Fibroblast of skin of right biceps (primary cell): Measurements from ENCODE around the gene RPTOR.
A peak's percentile ranks its signal among the peaks of the same experiment; 100 is the strongest.
"Not testable (repeated sequence)": the region's sequence is repeated elsewhere in the genome, so short reads cannot be mapped to it uniquely, and the experiment has no call there.

Source experiments
- DNase-seq: peaks from one replicate; pipeline ENCODE4 v3.0.0-alpha.2; 2013

The RPTOR gene

DNA sequence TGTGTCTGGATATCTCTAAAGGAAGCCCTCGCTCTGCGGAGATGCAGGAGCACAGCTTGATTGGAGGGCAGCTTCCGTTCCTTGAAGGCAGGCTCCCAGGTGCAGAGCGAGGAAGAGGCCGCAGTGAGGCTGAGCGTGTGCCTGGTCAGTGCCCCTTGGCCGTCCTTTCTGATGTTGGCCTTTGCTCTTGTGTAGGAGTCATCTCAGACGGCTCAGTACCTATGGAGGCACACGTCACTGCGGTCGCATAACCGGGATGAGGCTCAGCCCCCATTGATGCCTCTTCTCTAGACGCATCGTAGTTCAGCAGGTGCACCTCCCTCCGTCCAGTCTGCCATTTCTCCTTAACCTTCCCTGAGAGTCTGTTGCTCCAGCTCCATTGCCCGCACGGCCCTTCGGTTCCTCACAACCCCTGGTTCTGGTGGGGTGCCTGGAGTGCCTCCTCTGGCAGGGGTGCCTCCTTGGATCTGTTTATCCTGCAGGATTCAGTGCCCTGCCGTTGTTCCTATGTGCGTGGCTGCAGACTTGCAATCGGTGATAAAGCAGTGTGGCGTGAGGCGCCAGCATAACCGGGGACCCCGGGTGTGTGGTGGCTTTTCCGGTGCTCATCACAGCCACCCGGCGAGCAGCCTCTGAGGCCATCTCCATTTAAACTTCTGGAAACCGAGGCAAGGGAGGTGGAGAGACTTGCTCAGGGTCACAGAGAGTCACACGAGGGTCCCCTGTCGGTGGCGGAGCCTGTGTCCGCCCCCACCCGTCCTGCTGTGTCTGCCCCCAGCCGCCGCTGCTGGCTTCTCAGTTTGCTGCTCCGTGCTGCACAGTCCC lies 258.2 kb downstream of the RPTOR start:
- no peak for DNase-seq

DNA sequence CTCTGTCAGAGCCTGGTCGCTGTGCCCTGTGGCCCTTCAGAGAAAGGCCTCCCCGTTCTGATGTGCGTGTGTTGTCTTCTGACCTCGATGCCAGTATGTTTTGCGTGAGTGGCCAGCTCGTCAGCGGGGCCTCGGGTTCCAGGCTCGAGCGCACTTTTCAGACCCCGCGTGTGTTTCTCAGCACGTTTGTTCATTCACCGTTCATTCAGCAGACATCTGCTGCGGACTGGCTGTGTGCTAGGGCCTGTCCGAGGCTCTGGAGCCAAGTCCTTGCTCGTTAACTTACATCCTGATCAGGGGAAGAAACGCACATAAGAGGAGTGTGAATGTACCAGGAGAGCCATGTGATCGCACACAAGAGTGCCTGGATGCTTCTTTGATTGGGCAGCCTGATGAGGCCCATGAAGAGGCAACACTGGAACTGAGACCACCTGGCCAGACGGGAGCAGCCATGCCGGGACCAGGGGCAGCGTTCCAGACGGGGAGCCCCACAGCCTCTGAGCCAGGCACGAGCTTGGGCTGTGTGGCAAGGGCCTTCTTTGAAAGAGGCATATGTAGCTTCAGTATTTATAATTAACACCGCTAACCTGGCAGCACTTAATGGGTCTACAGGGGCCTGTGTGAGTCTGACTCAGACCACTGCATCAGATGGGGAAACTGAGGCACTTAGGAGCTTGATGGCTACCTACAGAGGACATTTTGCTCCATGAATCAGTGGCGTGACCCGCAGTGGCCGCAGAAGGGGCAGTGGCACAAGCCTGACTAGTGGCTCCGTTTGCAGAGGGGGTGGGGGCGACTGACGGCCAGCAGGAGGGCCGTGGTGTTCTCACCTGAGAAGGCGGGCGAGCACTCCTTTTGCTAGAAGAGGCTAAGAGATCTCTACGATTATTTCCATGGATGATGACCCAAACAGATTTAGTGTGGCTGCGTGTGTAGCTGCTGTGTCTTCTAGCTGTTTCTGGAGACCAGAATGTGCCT lies 259.1 kb downstream of the RPTOR start:
- no peak for DNase-seq

DNA sequence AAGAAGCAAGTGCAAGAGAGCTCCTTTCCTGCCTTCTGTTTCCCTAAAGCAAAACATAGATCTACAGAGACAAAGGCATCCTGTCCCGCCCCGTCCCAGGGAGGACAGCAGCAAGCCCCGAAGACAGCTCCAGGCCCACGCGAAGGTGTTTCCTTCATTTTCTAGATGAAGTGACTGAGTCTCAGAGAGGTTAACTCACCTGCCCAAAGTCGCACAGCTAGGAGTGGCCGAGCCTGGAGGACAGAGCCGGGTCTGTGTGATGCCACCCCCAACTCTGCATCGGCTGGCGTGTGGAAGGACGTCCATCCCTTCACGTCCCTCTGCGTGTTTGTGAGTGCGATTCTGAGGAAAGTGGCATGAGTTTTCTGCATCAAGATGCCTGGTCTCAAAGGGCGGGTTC lies 259.8 kb downstream of the RPTOR start:
- DNase-seq = no peak

DNA sequence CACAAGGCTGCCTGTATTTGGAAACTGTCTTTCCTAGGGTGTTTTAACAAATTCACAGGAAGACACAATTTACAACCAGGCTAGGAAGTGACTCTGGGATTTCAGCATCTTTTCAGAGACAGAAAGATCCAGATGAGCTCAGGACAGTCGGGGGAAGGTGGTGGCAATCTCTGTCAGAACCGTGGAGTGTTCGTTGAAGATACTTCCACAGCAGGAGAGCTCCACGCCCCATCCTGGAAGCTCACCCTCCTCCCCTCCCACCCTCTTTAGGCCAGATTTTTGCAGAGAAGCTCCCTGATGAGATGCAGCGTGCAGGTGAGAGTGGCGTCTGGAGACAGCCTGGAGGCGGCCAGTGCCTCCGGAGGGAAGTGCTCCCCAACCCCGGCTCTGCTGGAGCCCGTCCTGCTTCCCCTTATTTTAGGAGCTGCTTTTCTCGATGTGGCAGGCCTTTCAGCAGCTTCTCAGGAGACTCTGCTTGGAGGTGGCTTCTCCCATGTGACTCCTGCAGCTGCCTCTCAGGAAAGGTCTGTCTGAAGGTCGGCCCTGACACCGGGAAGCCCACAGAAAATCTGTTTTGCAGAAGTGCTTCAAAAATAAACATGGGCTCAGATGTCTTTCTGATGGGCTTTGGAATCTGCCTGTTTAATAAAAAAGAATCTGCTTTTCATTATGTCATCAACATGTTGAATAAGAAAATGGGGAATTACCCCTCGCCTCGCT lies 260.6 kb downstream of the RPTOR start:
- DNase-seq = peak; percentile 15

DNA sequence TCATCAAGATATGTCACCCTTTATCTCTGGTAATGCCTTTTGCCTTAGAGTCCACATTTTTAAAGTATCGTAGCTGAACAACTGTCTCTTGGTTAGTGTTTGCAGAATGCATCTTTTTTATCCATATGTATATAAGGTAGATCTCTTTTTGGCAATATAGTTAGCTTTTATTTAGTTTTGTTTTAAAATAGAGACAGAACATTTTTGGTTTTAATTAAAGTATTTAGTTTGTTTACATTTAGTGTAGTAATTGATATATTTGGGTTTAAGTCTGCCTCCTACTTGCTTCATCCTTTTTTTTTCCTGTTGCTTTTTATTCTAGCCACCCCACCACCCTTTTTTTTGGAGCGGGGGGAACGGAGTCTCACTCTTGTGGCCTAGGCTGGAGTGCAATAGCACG lies 262.4 kb downstream of the RPTOR start:
- no peak for DNase-seq

DNA sequence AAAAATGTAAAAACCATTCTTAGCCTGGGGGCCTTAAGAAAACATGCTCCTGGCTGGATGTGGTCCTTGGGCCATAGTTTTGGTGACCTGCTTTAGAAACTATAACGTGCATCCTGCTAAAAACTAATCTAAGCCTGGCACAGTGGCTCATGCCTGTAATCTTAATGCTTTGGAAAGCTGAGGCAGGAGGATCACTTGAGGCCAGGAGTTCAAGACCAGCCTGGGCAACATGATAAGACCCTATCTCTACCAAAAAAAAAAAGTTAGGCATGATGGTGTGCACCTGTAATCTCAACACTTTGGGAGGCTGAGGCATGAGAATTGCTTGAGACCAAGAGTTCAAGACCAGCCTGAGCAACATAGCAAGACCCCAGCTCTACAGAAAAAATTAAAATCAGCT lies 263.2 kb downstream of the RPTOR start:
- no peak for DNase-seq

DNA sequence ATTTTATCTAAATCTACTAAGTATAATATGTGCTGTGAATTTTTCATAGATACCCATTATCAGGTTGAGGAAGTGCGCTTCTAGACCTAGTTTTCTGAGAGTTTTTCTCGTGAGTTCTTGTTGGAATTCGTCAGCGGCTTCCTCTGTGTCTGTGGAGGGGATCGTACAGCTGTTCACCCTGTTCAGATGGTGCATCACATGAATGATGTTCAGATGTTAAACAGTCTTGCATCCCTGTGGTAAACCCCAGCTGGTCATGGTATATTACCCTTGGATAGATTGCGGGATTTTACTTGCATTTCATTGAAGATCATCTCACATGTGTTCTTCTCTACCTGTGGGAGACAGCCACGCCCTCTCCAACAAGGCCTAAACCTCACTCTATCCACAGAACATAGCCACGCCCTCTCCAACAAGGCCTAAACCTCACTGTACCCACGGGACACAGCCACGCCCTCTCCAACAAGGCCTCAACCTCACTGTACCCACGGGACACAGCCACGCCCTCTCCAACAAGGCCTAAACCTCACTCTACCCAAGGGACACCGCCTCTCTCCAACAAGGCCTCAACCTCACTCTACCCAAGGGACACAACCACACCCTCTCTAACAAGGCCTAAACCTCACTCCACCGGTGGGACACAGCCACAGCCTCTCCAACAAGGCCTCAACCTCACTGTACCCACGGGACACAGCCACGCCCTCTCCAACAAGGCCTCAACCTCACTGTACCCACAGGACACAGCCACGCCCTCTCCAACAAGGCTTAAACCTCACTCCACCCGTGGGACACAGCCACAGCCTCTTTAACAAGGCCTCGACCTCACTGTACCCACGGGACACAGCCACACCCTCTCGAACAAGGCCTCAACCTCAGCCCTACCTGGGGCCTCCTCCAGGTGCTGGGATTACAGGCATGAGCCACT lies 266.8 kb downstream of the RPTOR start:
- DNase-seq = no peak

DNA sequence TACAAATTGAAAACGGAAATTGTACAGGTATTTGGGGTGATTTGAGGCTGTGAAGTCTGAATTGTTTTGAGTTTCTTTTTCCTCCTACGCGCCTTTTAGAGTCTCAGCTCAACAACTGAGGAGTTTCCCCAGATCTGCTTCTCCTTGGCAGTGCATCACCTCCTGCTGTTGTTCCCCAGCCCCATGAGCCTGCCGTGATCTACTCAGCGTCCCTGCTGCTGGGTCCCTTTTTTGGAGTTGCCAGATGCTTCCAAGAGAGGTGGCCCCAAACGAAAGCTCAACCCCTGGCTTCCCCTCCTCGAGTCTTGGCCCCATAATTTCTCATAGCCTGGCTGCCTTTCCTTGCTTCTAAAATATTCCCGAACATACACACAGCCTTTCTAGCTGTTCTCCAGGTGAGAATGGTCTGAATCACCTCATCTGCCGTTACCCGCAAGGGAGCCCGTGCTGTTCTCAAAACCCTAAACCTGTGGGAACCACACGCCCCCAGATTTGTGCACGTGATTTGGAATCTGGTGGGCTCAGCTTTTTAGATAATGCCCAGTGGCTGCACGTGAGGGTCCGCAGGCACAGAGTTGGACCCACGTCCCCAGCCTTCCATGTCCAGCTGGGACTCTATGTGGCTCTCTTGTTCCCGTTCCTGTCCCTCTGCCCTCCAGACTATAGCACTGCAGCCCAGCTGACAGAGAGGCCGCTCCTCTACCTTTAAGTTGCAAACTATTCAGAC lies 267.9 kb downstream of the RPTOR start:
- no peak for DNase-seq

DNA sequence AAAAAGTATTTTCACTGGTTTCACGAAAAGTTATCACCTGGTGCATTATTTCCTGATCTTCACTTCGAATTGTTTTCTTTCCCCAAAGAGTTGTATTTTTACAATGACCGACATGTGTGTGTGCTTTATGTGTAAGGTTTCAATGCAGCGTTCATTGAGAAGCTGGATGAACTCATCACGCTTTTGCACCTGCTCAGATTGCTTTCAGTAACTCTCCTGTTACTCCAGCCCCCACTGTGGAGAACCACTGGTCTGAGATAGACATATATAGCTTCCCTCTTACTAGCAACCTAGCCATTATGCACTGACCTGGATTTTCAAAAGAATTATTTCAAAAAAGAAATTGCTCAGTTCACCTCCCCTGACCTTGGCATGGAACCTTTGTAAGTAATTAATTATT lies 268.7 kb downstream of the RPTOR start:
- DNase-seq = no peak

DNA sequence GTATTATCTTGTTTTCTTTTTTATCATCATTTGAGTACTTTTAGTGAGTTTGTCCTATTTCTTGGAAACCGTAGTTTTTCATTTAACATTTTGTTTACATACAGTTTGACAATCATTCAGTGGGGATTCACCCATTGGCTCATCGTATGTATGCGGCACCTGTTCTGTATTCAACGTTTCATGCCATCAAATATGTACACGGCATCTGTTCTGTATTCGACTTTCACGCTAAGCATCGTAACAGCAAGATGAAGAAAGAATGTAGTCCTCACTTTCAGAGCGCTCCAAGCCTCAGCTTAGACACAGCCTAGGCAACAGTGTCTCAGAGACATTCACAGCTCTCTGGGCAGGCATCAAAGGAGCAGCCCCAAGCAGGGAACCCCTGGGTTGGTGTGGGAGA lies 269.9 kb downstream of the RPTOR start:
- DNase-seq = no peak

DNA sequence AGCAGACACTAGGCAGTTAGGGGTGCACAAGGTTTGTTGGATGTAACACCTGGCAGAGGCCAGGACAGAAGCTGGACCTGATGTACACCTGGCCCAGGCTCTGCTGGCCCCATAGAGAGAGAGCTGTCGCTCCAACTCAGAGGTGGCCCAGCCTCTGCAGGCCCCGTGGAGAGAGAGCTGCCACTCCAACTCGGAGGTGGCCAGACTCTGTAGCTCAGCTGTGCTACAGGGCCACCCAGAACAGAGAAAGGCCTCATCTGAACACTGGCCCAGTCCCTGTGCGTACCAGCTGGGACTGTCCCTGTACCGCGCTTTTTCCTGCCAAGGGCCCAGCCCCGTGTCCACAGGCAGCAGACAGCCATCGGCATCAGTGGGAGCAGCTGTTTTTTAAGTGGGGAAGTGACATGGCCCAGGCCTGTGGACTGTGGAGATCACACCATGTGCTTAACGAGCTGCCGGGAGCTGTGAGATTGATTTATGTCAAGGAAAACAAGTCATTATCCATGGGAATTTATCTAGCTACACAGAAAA lies 270.6 kb downstream of the RPTOR start:
- DNase-seq = no peak

DNA sequence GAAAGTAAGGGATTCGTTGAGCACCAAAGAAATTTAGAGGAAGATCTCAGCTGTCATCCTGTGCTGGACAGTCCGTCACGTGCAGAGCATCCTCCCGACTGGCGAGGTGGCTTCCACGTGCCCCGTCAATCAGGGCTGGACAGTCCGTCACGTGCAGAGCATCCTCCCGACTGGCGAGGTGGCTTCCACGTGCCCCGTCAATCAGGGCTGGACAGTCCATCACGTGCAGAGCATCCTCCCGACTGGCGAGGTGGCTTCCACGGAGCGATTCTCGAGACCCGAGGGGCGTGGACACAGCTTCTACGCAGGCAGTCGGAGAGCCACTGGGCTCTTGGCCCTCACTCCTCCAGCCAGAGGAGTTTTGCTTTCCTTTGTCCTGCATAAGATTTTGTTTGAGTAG lies 271.1 kb downstream of the RPTOR start:
- not testable (repeated sequence) for DNase-seq

DNA sequence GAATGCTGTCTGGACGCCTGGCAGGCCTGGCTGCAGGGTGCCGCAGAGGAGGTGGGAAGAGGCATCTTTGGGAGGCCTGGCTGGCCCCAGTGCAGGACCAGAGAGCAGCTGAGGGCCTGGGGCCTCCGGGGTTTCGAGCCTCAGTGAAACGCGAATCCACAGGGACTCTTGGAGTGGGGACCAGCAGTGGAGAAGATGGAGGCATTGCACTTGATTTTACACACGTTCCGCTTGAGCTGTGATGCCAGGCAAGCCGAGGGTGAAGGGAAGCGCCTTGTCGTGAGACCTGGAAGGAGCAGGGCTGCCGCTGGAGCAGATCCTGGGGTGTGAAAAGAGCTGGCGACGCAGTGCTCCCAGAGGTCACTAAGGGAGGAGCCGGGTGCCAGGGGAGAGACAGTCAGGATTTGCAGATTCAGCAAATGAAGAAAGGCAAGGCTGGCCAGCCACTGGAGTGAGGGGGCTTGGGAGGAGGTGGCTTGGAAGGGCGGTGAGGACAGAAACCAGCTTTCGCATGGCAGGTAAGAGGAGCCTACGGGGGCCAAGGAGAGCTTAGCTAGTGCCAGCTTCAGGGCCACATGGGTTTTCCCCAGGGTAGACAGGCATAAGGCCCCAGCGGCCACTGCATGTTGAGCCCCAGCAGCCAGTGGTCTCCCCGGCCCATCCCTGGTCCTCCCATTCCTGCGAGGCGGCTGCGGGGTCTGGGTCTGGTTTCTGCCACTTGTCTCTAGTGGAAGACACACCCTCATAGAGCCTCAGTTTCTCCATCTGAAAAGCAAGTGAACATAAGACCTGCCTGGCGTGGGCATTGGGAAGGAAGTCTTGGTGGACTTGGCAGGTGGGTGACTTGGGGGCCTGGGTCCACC lies 271.8 kb downstream of the RPTOR start:
- DNase-seq = no peak

DNA sequence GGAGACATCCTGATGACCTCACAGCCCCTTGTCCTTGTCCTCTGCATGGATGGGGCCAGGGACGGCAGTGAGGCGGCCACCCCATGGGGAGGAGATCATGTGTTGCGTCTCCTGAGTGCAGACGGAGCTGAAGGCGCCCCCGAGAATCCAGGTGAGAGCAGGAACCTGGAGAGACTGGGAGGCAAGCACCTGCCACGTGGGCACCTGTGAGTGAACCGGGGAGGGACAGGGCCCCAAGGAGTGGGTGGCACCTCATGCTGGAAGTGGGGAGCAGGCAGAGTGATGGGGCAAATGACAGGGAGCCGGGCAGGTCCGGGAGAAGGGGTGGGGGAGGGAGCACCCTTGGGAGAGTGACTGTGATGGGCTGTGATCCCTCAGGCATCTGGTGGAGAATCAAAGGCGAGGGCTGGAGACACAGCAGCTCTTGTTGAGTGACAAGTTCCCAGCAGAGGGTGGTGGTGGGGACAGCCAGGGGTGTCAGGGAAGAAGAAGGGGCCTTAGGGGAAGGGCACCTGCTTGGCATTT lies 272.7 kb downstream of the RPTOR start:
- DNase-seq = no peak

DNA sequence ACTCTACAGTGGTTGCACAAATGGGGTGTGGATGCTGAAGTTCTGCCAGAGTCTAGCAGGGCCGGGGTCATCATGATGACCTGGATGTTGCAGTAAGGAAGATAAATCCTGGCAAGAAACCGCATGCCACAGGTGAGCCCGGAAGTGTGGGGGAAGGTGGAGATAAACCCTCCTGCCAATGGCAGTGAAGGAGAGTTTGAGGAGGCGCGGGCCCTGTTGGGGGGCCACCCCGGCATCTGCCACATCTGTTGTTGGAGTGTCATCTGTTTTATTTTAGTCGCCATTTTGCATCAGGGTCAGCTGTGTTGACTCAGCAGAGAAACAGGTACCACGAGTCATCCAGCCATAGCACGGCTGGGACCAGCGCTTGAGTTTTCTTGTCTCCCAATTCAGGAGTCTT lies 273.2 kb downstream of the RPTOR start:
- DNase-seq = peak; percentile 44

DNA sequence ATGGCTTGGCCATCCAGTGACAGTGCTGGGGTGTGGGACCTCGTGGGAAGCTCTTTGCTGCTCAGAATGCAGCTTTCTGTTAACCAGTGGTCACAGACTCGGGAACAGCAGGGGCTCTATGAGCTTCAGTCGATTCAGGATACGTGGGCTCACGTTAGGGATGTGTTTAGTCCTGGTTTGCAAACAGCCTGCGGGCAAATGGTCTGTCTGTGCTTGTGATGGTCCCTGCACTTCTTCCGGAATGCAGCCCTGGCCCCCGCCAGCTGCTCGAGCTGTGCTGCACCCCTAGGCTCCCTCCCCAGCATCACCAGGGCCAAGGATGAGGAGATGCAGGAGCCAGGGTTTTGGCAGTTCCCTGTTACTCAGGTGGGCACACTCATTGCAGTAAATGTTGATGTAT lies 274.2 kb downstream of the RPTOR start:
- no peak for DNase-seq

DNA sequence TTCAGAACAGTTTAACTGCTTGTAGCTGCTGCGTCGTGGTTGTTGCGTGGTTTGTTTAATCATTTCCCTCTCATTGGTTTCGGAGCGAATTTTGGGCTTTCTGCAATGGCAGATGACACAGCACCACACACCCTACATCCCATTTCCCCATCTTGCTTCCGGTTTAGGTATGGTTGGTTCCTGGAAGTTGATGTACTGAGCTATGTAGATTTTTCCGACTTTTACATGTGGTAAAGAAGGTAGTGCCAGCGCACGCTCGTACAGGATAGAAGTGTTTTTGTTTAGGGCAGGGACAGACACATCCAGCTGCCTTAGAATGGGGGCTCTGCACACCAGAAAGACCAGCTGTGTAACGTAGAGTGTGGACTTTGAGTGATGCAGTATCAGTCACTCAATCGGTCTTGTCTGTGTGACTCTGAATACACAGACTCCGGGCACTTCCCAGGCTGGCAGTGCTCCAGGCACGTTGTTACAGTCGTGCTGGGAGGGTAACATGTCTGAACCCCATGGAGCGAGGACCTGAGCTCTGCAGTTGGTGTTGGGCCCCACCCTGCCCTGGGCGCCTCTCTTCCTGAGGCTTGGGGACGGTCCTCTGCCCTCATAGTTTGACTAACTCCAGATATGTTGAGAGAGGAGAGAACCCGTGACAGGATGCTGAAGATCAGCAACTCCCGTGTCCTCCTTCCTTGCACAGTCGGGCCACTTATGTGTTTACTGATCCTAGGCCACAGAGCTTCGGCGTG lies 275.0 kb downstream of the RPTOR start:
- DNase-seq = no peak

DNA sequence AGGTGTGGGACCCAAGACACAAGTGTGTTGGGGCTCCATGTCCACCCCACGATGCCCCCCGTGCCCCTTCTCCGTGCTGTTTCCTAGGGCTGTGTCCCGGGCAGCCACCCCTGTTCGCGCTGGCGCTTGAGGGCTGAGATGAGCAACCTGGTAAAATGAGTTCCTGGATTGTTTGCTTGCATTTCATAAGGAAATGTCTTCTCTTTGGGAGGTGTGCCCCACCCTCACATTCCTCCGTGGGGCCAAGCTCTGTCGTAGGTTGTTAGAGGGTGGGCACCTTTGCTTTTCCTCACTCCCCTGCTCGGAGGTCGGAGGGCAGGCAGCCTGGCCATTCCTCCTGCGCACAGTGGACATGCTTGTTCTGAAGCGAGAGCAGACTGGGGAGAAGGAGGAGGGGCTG lies 275.7 kb downstream of the RPTOR start:
- DNase-seq = no peak

DNA sequence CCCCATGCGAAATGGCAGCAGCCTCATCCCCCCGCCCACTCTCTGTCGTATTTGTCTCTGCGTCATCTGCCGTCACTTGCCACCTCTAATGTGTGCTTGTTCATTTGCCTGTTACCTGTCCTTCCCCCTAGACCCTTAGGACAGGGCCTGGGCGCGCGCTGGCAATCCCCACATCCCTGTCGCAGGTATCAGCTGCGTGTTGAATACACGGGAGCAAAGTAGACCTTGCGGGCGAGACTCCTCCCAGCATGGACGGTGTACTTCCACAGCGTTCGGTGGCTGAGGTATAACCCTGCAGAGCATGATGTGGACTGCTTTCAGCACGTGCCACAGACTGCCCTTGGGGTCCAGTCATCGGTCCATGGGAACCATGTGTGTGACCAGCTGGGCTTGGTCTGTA lies 276.9 kb downstream of the RPTOR start:
- no peak for DNase-seq
